HG02981 (cell line): ENCODE data around the gene FAR1.

Source experiments
- ATAC-seq: cut with Tn5 transposase; IDR thresholded peaks from one replicate; pipeline ENCODE4 v1.9.1; 2021; ENCODE audit warnings: mild to moderate bottlenecking, moderate library complexity; ENCODE audit not compliant: unreplicated experiment

Gene FAR1

GRCh38 chr11:13669544-13670488 lies 1.3 kb downstream of the FAR1 start:
- ATAC-seq: no peak

DNA sequence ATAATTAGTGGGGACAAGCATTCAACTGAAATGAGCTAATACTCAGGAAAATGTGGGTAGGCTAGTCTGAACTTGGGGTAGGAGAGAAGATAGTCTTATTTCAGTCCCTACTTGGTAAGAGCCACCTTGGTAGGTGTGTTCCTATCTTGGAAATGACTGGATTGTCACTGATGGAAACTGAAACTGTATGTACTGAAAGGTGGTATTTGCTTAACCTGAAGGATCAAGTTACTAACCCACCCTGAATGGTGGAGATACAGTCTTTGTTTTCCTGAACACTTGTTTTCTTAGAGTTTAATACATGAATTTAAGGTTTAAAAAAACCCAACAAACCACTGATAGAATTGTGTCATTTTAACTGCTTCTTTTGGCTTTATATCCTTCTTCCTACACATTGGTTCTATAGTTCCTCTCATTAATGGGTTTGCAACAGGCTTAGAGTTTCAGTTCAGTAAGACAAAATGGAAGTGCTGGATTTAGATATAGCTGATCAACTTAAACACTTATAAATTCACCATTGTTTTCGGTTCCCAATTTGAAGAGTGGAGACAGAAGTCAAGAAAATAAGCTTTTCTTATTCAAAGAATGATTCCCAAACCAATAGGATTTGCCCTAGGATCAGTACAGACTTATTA lies 4.2 kb downstream of the FAR1 start:
- ATAC-seq: no peak

- ATAC-seq: no peak
These were observed 6.5 kb downstream of the FAR1 start for GRCh38 chr11:13674799-13675509.

DNA sequence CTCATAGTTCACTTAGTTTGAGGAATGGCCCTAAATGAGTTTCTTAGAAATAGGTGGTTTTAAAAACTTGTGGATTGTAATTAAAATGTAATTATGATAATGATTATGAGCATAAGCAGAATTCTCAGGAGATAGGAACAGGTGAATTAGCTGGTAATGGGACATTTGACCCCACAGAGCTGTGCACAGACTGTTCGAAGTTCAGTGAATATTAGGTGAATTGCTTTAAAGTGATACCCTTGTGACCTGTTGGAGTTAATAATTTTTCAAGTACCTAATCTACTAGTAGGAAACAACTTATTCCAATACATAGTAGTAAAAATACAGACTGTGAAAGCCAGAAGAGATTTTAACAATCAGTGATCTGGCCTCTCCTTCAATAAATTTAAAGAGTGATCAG lies 8.1 kb downstream of the FAR1 start:
- ATAC-seq: no peak

DNA sequence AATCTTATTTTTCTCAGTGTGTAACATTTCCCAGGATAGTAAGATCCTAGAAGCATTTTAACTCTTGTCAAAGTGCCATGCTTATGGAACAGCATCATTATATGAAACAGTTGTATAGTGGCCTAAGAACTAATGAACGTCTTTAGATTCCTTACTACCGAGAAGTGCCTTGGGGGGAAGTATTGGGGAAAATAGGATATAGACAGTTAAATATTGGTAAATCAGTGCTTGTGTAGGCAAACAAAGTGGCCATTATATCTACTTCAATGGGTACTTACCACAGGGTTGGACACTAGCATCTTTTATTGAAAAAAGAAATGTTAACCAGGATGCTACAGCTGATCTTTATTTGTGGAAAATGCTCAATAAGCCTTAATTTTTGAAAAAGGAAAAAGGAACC lies 11.3 kb downstream of the FAR1 start:
- ATAC-seq: no peak

DNA sequence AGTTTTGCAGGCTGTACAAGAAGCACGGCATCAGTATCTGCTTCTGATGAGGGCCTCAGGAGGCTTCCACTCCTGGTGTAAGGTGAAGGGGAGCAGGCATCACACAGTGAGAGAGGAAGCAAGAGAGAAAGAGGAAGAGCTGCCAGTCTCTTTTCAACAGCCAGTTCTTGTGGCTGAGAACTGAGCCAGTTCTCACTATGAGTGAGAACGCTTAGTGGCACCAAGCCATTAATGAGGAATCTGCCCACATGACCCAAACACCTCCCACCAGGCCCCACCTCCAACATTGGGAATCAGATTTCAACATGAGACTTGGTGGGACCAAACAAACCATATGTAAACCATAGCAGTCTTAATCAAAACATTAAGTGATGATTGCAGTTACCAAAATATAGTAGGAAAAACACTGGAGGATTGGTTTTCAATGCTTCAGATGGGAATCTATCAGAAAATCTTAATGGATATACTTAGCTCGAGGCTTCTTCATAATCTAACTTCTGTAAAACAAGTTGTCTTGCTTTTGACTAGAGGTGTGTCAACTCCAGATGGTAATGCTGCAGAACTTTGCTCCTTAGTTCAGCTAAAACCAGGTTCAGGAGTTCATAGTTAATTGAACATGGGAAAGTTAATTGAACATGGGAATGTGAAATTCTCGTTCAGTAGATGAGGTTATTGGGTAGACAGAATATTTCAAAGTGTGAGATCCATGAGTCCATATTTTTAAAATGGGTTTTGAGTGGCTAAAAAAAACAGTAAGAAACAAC lies 12.2 kb downstream of the FAR1 start:
- ATAC-seq: no peak

DNA sequence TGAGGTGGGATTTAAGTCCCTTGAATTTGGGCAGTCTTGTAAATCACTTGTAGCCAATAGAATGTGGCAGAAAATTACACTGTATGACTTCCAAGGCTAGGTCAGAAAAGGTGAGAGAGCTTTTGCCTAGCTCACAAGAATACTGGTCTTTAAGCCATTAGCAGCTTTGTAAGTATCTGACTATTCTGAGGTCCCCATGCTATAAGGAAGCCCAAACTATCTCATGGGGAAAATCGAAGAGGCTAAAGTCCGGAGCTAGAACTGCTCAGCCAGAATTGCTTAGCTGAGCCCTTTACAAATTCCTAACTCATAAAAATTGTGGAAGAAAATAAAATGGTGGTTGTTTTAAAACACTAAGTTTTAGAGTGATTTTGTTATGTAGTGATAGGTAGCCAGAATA lies 13.0 kb downstream of the FAR1 start:
- ATAC-seq: no peak

- ATAC-seq: no peak
These were observed 13.7 kb downstream of the FAR1 start for GRCh38 chr11:13682212-13682611.

GRCh38 chr11:13685461-13686108 lies 17.1 kb downstream of the FAR1 start:
- no peak for ATAC-seq

- no peak for ATAC-seq
These were observed 18.3 kb downstream of the FAR1 start for GRCh38 chr11:13686776-13687175.

- no peak for ATAC-seq
These were observed 18.8 kb downstream of the FAR1 start for GRCh38 chr11:13687271-13687670.

DNA sequence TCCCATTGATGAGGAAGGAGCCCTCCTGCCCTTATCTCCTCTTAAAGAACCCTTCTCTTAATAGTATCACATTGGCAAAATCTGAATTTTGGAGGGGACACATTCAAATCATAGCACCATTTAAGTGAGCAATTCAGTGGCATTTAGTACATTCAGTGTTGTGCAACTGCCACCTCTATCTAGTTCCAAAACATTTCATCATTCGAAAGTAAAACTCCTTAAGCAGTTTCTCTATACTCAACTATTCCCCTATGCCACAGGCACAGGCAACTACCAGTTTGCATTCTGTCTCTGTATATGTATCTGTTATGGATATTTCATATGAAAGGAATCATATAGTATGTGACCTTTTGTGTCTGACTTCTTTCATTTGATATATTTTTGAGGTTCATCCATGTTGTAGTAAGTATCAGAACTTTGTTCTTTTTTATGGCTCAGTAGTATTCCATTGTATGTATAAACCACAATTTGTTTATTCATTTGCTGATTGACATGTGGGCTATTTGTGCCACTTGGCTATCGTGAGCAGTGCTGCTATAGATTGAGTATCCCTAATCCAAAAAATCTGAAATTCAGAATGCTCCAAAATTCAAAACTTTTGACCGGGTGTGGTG lies 22.9 kb downstream of the FAR1 start:
- no peak for ATAC-seq

GRCh38 chr11:13692172-13692571 lies 23.7 kb downstream of the FAR1 start:
- ATAC-seq: no peak

DNA sequence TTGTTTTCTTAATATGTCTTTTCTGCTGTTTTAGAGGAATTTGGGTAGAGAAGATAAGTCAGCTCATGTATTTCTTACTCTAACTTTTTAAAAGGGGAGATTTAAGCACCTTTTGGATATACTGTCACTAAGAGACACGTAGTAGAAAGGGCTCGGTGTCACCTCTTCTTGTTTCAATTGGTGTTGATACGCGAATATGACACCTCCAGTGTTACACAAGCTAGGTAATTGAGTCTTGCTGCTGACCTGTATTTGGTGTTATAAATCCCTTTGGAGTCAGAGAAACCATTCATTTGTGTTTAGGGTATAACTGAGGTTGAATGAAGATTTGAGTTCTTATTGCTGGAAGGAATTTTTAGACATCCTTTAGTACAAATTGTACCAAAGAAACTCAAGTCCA lies 25.6 kb downstream of the FAR1 start:
- no peak for ATAC-seq

DNA sequence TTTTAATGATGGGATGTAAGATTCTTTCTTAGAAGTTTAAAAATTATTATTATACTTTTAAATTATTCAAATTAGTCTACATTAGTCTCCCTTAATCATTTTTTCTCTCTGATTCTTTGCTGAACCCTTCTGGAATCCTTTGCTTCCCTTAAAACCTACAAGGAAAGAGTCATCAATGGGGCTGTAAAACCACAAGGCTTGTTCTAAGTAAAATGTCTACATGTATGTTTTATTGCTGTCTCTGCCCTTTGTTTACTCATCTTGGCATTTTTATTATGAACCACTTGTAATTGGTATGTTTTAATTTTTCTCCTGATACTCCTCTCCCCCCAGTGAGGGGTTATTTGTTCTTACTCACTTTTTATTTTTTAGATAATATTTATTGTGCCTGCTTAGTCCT lies 27.4 kb downstream of the FAR1 start:
- no peak for ATAC-seq

GRCh38 chr11:13697710-13698109 lies 29.2 kb downstream of the FAR1 start:
- no peak for ATAC-seq

DNA sequence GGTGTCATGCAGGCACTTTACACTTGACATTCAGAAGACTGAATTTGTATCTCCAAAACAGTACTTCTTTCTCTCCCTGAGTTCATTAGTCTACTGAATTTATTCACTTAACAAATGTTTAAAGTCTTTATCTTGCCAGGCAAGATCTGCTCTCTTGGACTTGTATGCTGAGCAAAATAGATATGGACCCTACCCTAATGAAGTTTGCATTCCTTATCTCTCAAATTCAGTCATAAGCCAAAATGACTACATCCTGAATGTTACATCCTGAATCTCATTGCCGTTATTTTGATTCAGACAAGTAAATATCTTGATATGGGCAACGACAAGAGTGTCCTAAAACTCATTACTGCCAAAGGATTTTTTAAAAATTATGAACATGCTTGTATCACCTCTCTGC lies 29.7 kb downstream of the FAR1 start:
- ATAC-seq: no peak

- ATAC-seq: no peak
These were observed 30.6 kb downstream of the FAR1 start for GRCh38 chr11:13699041-13699440.

GRCh38 chr11:13699870-13700269 lies 31.4 kb downstream of the FAR1 start:
- ATAC-seq: no peak

DNA sequence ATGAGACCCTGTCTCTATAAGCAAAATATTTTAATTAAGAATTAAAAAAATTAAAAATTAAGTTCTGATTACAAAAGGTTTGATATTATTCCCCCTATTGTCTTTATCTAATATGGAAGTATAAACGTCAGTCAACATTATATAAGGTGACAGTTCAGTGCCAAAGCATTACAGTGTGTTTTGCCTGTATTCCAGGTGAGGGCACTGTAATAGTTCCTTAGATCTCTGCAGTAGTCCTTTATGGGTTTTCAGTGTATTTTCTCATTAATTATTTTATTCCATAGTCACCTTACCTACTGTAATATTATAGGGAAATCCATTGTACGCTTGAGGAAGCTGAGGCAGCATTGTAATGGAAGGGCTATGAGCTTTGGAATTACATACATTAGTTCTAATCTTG lies 33.0 kb downstream of the FAR1 start:
- ATAC-seq: no peak
